ENCODE measurements around the gene MIS18A.

DNA sequence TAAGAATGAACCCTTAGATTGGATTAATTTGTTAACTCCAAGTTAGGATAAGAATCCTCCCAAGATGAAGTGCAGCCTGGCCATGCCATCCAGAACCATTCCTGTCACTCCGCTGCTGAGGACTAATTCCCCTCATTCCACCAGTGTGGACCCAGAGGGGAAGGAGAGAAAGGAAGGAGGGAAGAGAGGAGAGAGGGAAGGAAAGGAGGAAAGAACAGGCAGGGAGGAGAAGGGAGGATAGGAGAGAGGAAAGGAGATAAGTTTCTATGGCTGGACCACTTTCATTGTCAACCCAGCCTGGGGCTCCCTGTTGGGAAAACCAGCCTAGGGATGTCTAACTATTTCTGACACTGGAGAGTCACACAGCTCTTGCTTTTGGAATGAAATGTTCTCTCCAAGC is 24.5 kb upstream of the MIS18A start:
- TF ChIP-seq, protein P1, sequence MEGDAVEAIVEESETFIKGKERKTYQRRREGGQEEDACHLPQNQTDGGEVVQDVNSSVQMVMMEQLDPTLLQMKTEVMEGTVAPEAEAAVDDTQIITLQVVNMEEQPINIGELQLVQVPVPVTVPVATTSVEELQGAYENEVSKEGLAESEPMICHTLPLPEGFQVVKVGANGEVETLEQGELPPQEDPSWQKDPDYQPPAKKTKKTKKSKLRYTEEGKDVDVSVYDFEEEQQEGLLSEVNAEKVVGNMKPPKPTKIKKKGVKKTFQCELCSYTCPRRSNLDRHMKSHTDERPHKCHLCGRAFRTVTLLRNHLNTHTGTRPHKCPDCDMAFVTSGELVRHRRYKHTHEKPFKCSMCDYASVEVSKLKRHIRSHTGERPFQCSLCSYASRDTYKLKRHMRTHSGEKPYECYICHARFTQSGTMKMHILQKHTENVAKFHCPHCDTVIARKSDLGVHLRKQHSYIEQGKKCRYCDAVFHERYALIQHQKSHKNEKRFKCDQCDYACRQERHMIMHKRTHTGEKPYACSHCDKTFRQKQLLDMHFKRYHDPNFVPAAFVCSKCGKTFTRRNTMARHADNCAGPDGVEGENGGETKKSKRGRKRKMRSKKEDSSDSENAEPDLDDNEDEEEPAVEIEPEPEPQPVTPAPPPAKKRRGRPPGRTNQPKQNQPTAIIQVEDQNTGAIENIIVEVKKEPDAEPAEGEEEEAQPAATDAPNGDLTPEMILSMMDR (IDR thresholded peaks at IDR 0.05) = no peak
- TF ChIP-seq EP300 (IDR thresholded peaks at IDR 0.05) (no peak), POLR2A (IDR thresholded peaks at IDR 0.05) (no peak)
